ENCODE results near the gene FYCO1.

FYCO1 gene

GRCh38 chr3:45915518-45916231, 79.9 kb downstream of the FYCO1 start:
- DNase-seq (ENCODE audit: low spot score), result peak; percentile 82

GRCh38 chr3:45915059-45915439, 80.6 kb downstream of the FYCO1 start:
- DNase-seq (ENCODE audit: low spot score), result no peak

- no peak for DNase-seq (ENCODE audit: low spot score)
Measured at GRCh38 chr3:45914362-45915058, 81.1 kb downstream of the FYCO1 start.

DNA sequence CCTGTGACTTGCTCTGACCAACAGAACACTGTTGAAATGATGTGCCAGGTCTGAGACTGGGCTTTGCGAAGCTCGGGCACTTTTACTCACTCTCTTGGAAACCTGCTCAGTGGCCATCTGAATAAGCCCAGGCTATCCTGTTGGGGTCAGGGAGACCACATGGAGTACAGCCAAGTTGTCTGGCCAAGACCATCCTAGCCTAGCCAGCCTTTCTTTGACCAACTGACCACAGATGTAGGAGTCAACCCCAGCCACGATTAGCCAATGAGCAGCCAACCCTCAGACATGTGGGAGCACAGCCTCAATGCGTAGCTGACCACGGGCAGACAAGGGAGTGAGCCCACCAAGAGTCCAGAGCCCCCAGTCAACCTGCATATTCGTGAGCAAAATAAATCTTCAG, 83.2 kb downstream of the FYCO1 start:
- no peak for DNase-seq (ENCODE audit: low spot score)

- no peak for DNase-seq (ENCODE audit: low spot score)
Measured at GRCh38 chr3:45911511-45912226, 84.0 kb downstream of the FYCO1 start.

GRCh38 chr3:45910892-45911291, 84.7 kb downstream of the FYCO1 start:
- no peak for DNase-seq (ENCODE audit: low spot score)

GRCh38 chr3:45909542-45909941, 86.1 kb downstream of the FYCO1 start:
- no peak for DNase-seq (ENCODE audit: low spot score)

DNA sequence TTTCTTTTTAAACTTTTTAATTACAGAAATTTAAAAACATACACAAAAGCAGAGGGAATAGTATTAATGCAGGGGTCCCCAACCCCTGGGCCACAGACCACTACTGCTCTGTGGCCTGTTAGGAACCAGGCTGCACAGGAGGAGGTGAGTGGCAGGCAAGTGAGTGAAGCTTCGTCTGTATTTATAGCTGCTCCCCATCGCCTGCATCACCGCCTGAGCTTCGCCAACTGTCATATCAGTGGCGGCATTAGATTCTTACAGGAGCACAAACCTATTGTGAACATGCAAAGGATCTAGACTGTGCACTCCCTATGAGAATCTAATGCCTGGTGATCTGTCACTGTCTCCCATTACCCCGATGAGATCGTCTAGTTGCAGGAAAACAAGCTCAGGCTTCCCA, 86.9 kb downstream of the FYCO1 start:
- no peak for DNase-seq (ENCODE audit: low spot score)

DNA sequence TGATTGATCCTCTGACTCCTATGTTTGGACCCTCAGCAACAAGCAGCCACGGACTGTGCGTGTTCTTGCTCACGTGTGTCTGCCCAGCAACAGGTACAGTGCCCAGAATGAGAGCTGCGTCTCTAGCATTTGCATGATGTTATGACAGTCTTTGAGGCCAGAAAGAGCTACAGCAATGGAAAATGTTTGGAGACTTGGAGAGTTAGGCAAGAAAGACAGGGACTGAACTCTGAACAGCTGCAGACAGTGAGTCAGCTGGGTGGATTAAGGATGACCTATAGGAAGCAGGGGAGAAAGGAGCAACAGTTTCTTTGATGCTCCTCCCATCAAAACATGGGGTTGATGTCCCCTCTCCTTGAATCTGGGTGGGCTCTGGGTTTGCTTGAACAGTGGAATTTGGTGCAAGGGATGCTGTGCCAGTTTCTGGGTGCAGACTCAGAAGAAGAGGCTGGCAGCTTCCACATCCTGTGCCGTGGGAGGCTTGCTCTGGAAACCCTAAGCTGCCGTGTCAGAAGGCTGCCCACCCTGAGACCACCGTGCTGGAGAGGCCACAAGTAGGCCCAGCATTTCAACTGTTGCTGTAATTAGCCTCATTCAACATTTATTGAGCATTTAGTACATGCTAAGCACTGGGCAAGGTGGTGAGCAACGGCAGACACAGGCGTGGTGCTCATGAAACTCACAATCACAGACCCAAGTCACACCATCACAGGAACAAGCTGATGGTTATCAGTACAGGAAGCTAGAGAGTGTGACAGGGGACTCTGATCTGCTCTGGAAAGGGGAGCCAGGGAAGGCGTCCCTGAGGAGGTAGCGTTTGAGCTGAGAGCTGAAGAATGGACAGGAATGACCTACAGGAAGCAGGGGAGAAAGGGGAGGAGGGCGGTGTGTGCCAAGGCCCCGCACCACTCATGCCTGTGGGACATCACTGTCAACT, 87.6 kb downstream of the FYCO1 start:
- no peak for DNase-seq (ENCODE audit: low spot score)

DNA sequence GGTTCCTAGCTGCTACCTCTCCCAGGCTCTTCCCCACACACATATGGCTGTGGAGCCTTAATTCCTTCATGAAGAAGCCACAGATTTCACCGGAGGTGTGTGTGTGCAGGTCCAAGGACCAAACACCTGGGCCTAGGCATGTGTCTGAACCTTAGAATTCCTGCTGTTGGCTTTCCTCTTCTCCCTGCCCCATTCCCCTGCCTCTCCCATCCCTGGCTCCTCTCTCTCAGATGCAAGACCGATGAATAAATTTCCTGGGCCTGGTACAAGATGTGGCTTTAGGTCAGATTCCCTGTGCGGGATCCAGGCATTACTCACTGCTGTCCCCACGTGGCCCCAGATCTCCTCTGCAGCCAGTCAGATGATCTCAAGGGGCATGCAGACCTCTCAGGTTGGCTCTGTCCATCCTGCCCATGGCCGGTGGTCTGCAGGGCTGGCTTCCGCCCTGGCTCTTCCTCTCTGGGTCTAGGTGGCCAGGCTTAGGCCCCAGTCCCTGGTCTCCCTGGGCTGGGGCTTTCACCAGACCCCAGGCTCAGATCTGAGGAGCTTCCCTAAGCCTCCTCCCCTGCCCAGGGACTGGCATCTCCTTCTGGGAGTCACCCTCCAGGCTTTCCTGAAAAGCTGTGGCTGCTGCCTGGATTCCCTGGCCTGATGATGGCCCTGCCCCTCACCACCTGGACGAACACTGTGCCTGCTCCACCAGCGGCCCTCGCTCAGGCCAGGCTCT, 88.8 kb downstream of the FYCO1 start:
- DNase-seq (ENCODE audit: low spot score), result no peak

DNA sequence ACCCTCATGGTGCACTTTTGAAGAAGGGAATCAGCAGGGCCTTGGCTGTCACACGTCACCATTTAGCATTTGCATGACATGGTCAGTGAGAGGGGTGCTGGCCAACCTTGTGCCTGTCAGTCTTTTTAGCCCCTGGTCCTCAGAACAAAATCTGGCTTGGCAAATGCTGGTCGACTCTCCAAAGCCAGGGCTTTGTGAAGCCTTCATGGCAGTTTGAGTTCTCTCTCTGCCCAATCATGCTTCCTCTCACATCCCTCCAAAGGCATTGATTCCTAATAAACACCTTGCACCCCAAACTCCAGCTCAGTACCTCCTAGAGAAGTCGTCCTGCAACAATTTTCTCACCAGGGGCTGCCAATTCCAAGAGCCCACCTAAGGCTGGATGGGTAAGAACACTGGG, 89.9 kb downstream of the FYCO1 start:
- no peak for DNase-seq (ENCODE audit: low spot score)

- DNase-seq (ENCODE audit: low spot score), result no peak
Measured at GRCh38 chr3:45904931-45905330, 90.7 kb downstream of the FYCO1 start.

DNA sequence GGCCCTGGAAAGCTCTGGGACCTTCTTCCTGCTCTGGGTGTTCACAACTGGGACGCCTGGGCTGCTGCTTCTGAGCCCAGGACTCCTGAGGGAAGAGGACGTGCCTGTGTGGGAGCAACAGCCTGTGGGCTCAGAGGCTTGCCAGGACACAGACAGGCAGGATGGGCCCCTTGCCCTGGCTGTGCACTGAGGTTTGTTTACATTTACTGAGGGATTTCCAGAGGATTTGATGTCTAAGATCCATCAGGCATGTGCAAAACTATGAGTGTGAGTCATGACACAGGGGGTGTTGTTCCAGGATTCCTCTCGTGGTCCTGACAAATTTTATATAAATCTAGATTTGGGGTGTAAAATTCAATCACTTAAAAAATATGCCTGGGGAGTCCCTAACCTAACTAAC, 98.7 kb downstream of the FYCO1 start:
- DNase-seq (ENCODE audit: low spot score), result no peak

DNA sequence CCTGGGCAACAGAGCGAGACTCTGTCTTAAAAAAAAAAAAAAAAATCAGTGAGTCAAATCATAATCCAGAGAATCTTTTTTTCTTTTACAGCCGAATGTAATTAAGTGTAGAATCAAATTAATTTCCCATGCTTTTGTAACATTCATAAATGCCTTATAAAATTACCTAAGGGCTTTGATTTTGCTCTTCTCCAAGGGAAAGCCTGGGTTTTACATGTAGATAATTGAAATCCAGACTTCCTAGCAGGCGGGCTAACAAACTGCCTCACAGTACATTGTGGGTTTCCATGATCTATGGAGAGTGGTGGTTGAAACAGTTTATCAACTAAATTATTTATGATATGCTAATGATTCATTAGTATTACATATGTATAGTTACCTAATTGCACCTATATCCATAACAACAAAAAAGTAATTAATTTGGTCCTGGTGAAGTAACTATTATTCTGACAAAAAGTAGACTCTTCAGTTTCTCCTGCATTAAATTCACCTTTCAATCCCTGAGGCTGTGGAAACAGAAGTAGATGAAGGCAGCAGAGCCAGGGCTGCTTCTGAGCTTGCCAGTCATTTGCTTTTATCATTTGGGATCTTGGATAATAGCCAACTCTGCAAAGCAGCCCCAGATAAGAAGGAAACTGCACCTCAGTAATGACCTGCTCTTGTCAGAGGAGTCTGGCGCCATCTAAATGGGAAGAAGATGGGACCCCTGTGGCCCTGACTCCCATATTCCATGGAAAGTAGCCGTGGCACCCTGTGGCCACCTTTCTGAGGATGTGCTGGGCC, 99.7 kb downstream of the FYCO1 start:
- no peak for DNase-seq (ENCODE audit: low spot score)

GRCh38 chr3:45894015-45894414, 101.6 kb downstream of the FYCO1 start:
- DNase-seq (ENCODE audit: low spot score), result no peak

- no peak for DNase-seq (ENCODE audit: low spot score)
Measured at GRCh38 chr3:45892161-45892560, 103.5 kb downstream of the FYCO1 start.

- no peak for DNase-seq (ENCODE audit: low spot score)
Measured at GRCh38 chr3:45890405-45890804, 105.2 kb downstream of the FYCO1 start.

DNA sequence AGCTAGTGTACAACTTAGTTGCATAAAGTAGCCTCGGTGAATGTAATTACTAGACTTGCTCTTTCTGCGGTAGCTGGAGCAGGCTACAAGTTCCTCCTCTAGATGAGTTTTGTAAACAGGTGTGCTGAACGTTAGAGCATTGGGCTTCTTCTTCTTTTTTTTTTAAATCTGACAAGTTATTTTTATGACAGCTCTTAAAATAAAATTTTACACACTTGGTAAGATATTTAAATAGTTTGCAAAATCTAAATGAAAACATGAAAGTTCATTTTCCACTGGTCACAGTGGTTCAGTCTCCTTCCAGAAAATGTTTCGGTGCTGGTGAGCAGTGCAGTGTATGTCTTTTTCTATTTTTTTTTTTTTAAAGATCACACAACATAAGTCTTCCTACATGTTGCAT, 106.3 kb downstream of the FYCO1 start:
- DNase-seq (ENCODE audit: low spot score), result no peak

GRCh38 chr3:45887759-45888511, 107.7 kb downstream of the FYCO1 start:
- DNase-seq (ENCODE audit: low spot score), result no peak

GRCh38 chr3:45887285-45887684, 108.3 kb downstream of the FYCO1 start:
- no peak for DNase-seq (ENCODE audit: low spot score)

Measured in SW480 (cell line).